ENCODE results near the gene R3HDM2. TPM values are rescaled to one million over a fixed set of nuclear protein-coding genes. Genes with fewer than 3 reads are reported as not detected.

Gene R3HDM2
- total RNA-seq, 1 experiment from 2014 or later = 45.4 TPM

DNA sequence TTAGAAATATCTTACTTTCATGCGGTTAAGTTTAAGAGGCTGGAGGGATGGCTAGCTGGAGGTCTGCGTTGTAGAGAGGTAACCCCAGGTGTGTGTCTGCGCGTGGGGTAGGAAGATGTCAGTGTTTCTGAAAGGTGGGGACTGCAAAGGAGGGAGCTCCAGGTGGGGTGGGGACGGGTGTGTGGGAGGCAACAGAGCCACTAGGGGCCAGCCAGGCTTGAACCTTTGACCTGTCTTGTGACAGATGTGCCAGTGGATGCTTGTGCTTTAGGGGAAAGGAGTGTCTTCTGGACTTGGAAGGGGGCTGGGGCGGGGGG lies 29.6 kb upstream of the R3HDM2 start:
- Histone ChIP-seq H3K4me3 (replicated peaks in 1 of 2; ENCODE audit: low read depth in 1 of 2, low read length in 2 of 2) (peak overlapping the region; percentile 75), H3K79me2 (ENCODE audit: insufficient read depth, low read length) (no peaks in the 10 kb centered on the region), H3K4me2 (ENCODE audit: low read length) (peak overlapping the region; percentile 99), H3K4me1 (ENCODE audit: control insufficient read depth in 1 of 2, insufficient read depth in 2 of 2, low read length in 2 of 2) (peaks cover 27 to 59% of the 10 kb centered on the region in 2 experiments), H3K9ac (ENCODE audit: low read length) (0 out of 2 replicates have a peak overlapping the region, but pooled peaks have one; percentile 11), H4K20me1 (ENCODE audit: insufficient read depth) (no peaks in the 10 kb centered on the region), H2AFZ (ENCODE audit: low read depth, low read length, poor library complexity, severe bottlenecking) (no peak overlapping the region), H3K27me3 (ENCODE audit: insufficient read depth, low read length) (no peaks in the 10 kb centered on the region), H3K9me3 (ENCODE audit: control insufficient read depth in 1 of 2, insufficient read depth in 1 of 2, low read depth in 1 of 2, low read length in 2 of 2) (no peaks in the 10 kb centered on the region), H3K27ac (ENCODE audit: low read depth, low read length) (no peak overlapping the region), H3K9me2 (ENCODE audit: insufficient read depth) (no peaks in the 10 kb centered on the region), H3K36me3 (ENCODE audit: control insufficient read depth in 1 of 2, insufficient read depth in 2 of 2, low read length in 2 of 2) (no peaks in the 10 kb centered on the region)
- no peak for DNase-seq (ENCODE audit: low read depth, low spot score)
- no TSS peak for BruUV-seq (replicated peaks)
- TF ChIP-seq FOSL1 (IDR thresholded peaks at IDR 0.05; ENCODE audit: low read depth) (no peak), EZH2 (IDR thresholded peaks at IDR 0.05) (no peak), POLR2A (IDR thresholded peaks at IDR 0.05; ENCODE audit: borderline replicate concordance, extremely low read depth, insufficient read depth, insufficient read length) (no peak), SRF (IDR thresholded peaks at IDR 0.05; ENCODE audit: low read depth) (no peak), POLR2AphosphoS5 (IDR thresholded peaks at IDR 0.05; ENCODE audit: low read depth, low read length) (no peak), EZH2phosphoT487 (IDR thresholded peaks at IDR 0.05; ENCODE audit: borderline replicate concordance) (no peak), YY1 (IDR thresholded peaks at IDR 0.05; ENCODE audit: extremely low read depth, insufficient replicate concordance, low read depth, low read length) (no peak), JUND (IDR thresholded peaks at IDR 0.05) (no peak), RAD21 (IDR thresholded peaks at IDR 0.05; ENCODE audit: low read depth) (no peak), CEBPB (IDR thresholded peaks at IDR 0.05; ENCODE audit: low read depth) (no peak), CBX3 (IDR thresholded peaks at IDR 0.05; ENCODE audit: low read depth) (no peak), TCF7L2 (IDR thresholded peaks at IDR 0.05; ENCODE audit: borderline replicate concordance, extremely low read depth, insufficient read depth, insufficient read length) (no peak)
- TF ChIP-seq, protein P1, sequence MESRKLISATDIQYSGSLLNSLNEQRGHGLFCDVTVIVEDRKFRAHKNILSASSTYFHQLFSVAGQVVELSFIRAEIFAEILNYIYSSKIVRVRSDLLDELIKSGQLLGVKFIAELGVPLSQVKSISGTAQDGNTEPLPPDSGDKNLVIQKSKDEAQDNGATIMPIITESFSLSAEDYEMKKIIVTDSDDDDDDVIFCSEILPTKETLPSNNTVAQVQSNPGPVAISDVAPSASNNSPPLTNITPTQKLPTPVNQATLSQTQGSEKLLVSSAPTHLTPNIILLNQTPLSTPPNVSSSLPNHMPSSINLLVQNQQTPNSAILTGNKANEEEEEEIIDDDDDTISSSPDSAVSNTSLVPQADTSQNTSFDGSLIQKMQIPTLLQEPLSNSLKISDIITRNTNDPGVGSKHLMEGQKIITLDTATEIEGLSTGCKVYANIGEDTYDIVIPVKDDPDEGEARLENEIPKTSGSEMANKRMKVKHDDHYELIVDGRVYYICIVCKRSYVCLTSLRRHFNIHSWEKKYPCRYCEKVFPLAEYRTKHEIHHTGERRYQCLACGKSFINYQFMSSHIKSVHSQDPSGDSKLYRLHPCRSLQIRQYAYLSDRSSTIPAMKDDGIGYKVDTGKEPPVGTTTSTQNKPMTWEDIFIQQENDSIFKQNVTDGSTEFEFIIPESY (IDR thresholded peaks at IDR 0.05; ENCODE audit: extremely low read depth, insufficient replicate concordance, low read length) = no peak
- TF ChIP-seq, protein P2, sequence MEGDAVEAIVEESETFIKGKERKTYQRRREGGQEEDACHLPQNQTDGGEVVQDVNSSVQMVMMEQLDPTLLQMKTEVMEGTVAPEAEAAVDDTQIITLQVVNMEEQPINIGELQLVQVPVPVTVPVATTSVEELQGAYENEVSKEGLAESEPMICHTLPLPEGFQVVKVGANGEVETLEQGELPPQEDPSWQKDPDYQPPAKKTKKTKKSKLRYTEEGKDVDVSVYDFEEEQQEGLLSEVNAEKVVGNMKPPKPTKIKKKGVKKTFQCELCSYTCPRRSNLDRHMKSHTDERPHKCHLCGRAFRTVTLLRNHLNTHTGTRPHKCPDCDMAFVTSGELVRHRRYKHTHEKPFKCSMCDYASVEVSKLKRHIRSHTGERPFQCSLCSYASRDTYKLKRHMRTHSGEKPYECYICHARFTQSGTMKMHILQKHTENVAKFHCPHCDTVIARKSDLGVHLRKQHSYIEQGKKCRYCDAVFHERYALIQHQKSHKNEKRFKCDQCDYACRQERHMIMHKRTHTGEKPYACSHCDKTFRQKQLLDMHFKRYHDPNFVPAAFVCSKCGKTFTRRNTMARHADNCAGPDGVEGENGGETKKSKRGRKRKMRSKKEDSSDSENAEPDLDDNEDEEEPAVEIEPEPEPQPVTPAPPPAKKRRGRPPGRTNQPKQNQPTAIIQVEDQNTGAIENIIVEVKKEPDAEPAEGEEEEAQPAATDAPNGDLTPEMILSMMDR (IDR thresholded peaks at IDR 0.05 in 2 of 3, conservative IDR thresholded peaks at IDR 0.05 in 1 of 3; ENCODE audit: borderline replicate concordance in 1 of 3, insufficient read depth in 1 of 3, low read depth in 2 of 3, low read length in 2 of 3) = no peak
- TF ChIP-seq, protein P3, sequence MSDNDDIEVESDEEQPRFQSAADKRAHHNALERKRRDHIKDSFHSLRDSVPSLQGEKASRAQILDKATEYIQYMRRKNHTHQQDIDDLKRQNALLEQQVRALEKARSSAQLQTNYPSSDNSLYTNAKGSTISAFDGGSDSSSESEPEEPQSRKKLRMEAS (IDR thresholded peaks at IDR 0.05) = no peak
- ChIA-PET RAD21 (ENCODE audit: low non-redundant PET in 1 of 2, low total read pairs in 2 of 2, uncharacterized antibody in 2 of 2, unreplicated experiment in 2 of 2) (no interaction called here), CTCF (interaction anchor here (1.2 kb wide), 1 partner anchor 195 kb away, joined by 3 read pairs; no protein-coding TSS in a partner anchor), POLR2A (no interaction called here)
- ATAC-seq = no peak
- intact Hi-C loops (cut with micrococcal nuclease) = loop anchor here (5.0 kb wide), 1 partner anchor 373 kb away; the partner anchor contains the start of gene NAB2

Data from HCT116 (cell line).